ENCODE data around the gene DHX34. TPM values are rescaled to one million over a fixed set of nuclear protein-coding genes. Genes with fewer than 3 reads are reported as not detected.
"Not testable (repeated sequence)": the region's sequence is repeated elsewhere in the genome, so short reads cannot be mapped to it uniquely, and the experiment has no call there.

The DHX34 gene, protein sequence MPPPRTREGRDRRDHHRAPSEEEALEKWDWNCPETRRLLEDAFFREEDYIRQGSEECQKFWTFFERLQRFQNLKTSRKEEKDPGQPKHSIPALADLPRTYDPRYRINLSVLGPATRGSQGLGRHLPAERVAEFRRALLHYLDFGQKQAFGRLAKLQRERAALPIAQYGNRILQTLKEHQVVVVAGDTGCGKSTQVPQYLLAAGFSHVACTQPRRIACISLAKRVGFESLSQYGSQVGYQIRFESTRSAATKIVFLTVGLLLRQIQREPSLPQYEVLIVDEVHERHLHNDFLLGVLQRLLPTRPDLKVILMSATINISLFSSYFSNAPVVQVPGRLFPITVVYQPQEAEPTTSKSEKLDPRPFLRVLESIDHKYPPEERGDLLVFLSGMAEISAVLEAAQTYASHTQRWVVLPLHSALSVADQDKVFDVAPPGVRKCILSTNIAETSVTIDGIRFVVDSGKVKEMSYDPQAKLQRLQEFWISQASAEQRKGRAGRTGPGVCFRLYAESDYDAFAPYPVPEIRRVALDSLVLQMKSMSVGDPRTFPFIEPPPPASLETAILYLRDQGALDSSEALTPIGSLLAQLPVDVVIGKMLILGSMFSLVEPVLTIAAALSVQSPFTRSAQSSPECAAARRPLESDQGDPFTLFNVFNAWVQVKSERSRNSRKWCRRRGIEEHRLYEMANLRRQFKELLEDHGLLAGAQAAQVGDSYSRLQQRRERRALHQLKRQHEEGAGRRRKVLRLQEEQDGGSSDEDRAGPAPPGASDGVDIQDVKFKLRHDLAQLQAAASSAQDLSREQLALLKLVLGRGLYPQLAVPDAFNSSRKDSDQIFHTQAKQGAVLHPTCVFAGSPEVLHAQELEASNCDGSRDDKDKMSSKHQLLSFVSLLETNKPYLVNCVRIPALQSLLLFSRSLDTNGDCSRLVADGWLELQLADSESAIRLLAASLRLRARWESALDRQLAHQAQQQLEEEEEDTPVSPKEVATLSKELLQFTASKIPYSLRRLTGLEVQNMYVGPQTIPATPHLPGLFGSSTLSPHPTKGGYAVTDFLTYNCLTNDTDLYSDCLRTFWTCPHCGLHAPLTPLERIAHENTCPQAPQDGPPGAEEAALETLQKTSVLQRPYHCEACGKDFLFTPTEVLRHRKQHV
- total RNA-seq, result 10 to 100 TPM; 38.1 to 41.0 (median 38.6) TPM

DNA sequence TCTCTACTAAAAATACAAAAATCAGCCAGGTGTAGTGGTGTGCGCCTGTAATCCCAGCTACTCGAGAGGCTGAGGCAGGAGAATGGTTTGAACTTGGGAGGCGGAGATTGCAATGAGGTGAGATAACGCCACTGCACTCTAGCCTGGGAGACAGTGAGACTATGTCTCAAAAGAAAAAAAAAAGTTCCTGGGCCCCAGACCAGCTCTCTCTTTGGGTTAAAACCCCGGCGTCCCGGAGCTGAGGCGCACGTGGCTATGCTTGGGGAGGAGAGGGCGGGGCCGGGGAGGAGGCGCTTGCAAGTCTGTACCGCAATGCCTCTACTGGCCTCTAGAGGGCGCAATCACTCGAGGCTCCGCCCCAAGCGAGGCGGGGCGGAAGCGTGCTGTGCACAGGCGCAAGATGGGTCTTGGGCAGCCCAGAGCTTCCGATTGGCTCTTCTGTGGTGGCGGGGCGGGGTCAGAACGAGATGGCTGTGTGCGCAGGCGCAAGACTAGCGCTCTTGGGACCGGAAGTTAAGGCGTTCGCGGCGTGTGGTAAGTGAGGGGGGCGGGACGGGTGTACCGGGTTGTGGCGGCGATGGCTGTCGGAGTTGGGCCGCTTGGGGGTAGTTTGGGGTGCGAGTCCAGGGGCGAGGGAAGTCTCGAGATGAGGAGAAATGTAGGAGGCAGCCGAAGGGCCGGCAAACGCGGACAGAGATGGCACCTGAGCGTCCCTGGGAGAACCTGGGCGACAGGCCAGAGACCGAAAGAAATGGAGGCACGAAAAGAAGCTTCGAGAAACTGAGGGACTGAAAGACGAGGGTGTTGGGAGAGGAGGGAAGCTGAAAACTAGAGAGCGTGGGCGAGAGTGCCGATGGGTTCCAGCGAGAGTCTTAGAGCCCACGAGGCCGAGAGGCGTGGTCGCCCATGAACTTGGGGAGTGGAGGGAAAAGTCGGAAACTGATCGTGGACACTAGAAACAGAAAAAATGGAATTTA is at the start of gene DHX34:
Gene DHX34 (plus strand): TSS at position 497 of the 977 bp plus-strand sequence. CDS start 3,716 bp downstream, outside the sequence.
- H3K4me1 Mint-ChIP-seq (ENCODE audit: low read depth), result peaks cover 36% of the 10 kb centered on the region
- ATAC-seq, result peak; percentile 97
- peaks cover 4% of the 10 kb centered on the region for H3K9me3 Mint-ChIP-seq
- peak; percentile 99 for DNase-seq
- H3K27me3 Mint-ChIP-seq (ENCODE audit: low read depth), result no peaks in the 10 kb centered on the region
- H3K36me3 Mint-ChIP-seq (ENCODE audit: insufficient read depth), result peaks cover 16% of the 10 kb centered on the region
- peak within 1 kb of the TSS; percentile 97 for H3K4me3 Mint-ChIP-seq

DNA sequence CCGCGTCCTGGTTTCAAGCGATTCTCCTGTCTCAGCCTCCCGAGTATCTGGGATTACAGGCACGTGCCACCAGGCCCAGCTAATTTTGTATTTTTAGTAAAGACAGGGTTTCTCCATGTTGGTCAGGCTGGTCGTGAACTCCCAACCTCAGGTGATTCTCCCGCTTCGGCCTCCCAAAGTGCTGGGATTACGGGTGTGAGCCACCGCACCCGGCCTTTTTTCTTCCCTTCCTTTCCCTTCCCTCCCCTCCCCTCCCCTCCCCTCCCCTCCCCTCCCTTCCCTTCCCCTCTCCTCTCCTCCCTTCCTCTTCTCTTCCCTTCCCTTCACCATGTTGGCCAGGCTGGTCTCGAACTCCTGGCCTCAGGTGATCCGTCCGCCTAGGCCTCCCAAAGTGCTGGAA is 48.2 kb upstream of the DHX34 start:
- H3K27me3 Mint-ChIP-seq (ENCODE audit: low read depth); H3K4me1 Mint-ChIP-seq (ENCODE audit: low read depth); H3K4me3 Mint-ChIP-seq; DNase-seq; ATAC-seq; H3K9me3 Mint-ChIP-seq; H3K36me3 Mint-ChIP-seq (ENCODE audit: insufficient read depth): not testable (repeated sequence)

DNA sequence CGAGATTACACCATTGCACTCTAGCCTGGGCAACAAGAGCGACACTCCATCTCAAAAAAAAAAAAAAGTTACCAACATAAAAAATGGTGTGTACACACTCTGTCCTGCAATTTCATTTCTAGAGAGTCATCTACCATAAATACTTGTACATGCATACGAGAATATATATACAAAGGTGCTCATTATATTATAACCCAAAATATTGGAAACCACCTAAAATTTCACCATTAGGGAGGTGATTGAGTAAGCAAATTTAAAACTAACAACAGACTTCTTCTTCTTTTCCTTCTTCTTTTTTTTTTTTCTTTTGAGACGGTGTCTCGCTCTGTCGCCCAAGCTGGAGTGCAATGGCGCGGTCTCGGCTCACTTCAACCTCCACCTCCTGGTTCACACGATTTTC is 46.9 kb upstream of the DHX34 start:
- DNase-seq (no peak), ATAC-seq (no peak)
- peaks cover 5% of the 10 kb centered on the region for H3K4me1 Mint-ChIP-seq (ENCODE audit: low read depth)
- H3K27me3 Mint-ChIP-seq (ENCODE audit: low read depth), result peaks cover 7% of the 10 kb centered on the region
- no peaks in the 10 kb centered on the region for H3K36me3 Mint-ChIP-seq (ENCODE audit: insufficient read depth)
- no peaks in the 10 kb centered on the region for H3K9me3 Mint-ChIP-seq
- H3K4me3 Mint-ChIP-seq, result no peak overlapping the region

DNA sequence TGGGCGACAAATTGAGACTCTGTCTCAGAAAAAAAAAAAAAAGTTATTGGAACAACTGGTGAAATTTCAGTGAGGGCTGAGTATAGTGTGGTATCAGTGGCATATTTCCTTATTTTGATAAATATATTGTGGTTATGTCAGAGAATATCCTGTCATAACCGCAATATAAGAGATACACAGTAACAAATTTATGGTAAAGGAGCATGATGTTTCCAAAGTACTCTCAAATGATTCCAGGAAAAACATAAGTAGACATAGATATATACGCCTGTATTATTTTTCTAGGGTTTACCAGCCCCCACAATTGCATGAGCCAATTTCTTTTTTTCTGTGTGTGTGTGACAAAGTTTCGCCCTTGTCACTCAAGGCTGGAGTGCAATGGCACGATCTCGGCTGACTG is 45.1 kb upstream of the DHX34 start:
- Mint-ChIP-seq H3K27me3 (ENCODE audit: low read depth) (peaks cover 11% of the 10 kb centered on the region), H3K4me1 (ENCODE audit: low read depth) (peaks cover 5% of the 10 kb centered on the region), H3K4me3 (no peak overlapping the region), H3K36me3 (ENCODE audit: insufficient read depth) (no peaks in the 10 kb centered on the region), H3K9me3 (no peaks in the 10 kb centered on the region)
- DNase-seq (no peak), ATAC-seq (no peak)

DNA sequence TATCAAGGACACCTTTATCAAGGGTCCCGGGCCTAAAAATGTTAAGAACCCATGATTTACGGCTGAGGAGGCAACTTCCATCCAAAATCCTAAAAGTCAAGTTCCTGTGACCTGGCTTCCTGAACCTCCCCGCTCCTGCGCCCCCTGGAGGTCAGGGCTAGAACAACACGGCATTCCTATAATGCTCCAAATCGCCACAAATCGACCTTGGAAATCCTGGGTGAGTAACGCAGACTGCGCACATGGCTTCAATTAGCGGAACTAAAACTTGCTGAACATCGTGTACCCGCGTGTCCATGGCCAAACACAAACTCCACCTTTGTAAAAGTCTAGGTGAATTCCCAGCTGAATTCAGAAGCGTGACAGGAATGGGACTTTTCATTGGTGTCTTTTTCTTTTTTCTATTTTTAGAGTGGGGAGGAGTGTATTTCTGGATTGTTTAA is 43.8 kb upstream of the DHX34 start:
- Mint-ChIP-seq H3K4me3 (no peak overlapping the region), H3K36me3 (ENCODE audit: insufficient read depth) (no peaks in the 10 kb centered on the region), H3K9me3 (no peaks in the 10 kb centered on the region), H3K4me1 (ENCODE audit: low read depth) (peaks cover 5% of the 10 kb centered on the region), H3K27me3 (ENCODE audit: low read depth) (peaks cover 20% of the 10 kb centered on the region)
- DNase-seq (peak; percentile 57), ATAC-seq (no peak)

DNA sequence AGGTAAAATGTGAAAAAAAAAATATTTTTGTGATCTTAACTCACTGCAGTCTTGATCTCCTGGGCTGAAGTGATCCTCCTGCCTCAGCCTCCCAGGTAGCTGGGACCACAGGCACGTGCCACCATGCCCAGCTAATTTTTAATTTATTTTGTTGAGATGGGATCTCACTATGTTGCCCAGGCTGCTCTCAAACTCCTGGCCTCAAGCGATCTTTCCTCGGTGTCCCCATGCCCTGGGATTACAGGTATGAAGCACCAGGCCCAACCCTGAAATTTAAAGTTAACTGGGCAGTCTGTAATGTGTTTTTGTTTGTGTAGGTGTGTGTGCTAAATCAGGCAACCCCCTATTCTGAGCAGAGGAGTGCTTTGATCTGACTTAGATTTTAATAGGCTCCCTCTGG is 42.8 kb upstream of the DHX34 start:
- H3K27me3 Mint-ChIP-seq (ENCODE audit: low read depth), result peaks cover 22% of the 10 kb centered on the region
- ATAC-seq, result no peak
- H3K4me3 Mint-ChIP-seq, result no peak overlapping the region
- no peaks in the 10 kb centered on the region for H3K9me3 Mint-ChIP-seq
- no peaks in the 10 kb centered on the region for H3K36me3 Mint-ChIP-seq (ENCODE audit: insufficient read depth)
- peaks cover 5% of the 10 kb centered on the region for H3K4me1 Mint-ChIP-seq (ENCODE audit: low read depth)
- no peak for DNase-seq

DNA sequence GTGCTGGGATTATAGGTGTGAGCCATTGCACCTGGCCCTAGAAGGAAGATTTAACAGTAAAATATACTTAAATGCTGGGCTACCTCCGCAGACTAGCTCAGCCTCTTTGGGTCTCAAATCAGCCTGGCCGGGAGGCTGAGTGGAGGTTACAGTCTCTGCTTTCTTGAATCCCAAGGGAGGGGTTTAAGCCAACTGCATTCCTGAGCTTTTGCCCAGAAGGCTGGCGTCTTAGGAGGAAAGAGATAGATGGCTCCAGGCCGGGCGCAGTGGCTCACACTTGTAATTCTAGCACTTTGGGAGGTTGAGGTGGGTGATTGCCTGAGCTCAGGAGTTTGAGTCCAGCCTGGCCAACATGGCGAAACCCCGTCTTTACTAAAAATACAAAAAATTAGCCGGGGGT is 40.1 kb upstream of the DHX34 start:
- ATAC-seq, result no peak
- H3K9me3 Mint-ChIP-seq, result no peaks in the 10 kb centered on the region
- no peak for DNase-seq
- H3K36me3 Mint-ChIP-seq (ENCODE audit: insufficient read depth), result no peaks in the 10 kb centered on the region
- H3K4me3 Mint-ChIP-seq, result no peak overlapping the region
- H3K4me1 Mint-ChIP-seq (ENCODE audit: low read depth), result peaks cover 5% of the 10 kb centered on the region
- peaks cover 24% of the 10 kb centered on the region for H3K27me3 Mint-ChIP-seq (ENCODE audit: low read depth)

DNA sequence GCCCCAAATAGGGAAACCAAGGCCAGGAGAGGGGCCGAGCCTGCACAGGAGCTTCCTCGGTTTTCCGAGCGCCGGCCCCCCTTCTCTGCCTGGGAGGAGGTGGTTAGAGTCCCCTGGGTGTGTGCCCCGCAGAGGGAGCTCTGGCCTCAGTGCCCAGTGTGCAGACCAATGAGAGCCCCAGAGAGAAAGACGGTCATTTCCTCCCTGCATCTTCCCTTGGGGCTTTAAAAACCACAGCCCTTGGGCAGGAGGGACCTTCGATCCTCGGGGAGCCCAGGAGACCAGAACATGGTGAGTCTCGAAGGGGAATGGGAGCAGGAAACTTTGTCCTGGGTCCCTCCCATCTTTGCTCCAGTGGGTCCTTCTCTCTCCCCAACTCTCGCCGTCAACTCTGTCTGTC is 39.5 kb upstream of the DHX34 start, which contains the start of gene C5AR1:
Gene C5AR1 (plus strand): TSS at position 254 of the 400 bp plus-strand sequence. CDS start 35 bp downstream, at position 289.
- Mint-ChIP-seq H3K4me1 (ENCODE audit: low read depth) (peaks cover 5% of the 10 kb centered on the region), H3K27me3 (ENCODE audit: low read depth) (peaks cover 24% of the 10 kb centered on the region), H3K36me3 (ENCODE audit: insufficient read depth) (no peaks in the 10 kb centered on the region), H3K4me3 (no peak within 1 kb of the TSS), H3K9me3 (no peaks in the 10 kb centered on the region)
- ATAC-seq (no peak), DNase-seq (no peak)

DNA sequence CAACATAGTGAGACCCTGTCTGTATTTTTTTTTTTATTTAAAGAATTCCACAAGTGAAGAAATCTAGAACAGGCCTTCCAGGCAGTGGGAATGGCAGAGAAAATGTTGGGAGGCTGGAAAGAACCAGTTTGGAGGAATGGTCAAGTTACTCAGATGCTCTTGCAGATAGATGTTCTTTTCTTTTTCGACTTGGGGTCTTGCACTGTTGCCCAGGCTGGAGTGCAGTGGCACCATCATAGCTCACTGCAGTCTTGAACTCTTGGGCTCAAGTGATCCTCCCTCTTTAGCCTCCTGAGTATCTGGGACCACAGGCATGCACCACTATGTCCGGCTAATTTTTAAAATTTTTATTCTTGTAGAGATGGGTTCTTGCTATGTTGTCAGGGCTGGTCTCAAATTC is 38.8 kb upstream of the DHX34 start:
- H3K36me3 Mint-ChIP-seq (ENCODE audit: insufficient read depth), result no peaks in the 10 kb centered on the region
- no peak for ATAC-seq
- no peak for DNase-seq
- peaks cover 26% of the 10 kb centered on the region for H3K27me3 Mint-ChIP-seq (ENCODE audit: low read depth)
- no peak overlapping the region for H3K4me3 Mint-ChIP-seq
- H3K9me3 Mint-ChIP-seq, result no peaks in the 10 kb centered on the region
- peaks cover 3% of the 10 kb centered on the region for H3K4me1 Mint-ChIP-seq (ENCODE audit: low read depth)

DNA sequence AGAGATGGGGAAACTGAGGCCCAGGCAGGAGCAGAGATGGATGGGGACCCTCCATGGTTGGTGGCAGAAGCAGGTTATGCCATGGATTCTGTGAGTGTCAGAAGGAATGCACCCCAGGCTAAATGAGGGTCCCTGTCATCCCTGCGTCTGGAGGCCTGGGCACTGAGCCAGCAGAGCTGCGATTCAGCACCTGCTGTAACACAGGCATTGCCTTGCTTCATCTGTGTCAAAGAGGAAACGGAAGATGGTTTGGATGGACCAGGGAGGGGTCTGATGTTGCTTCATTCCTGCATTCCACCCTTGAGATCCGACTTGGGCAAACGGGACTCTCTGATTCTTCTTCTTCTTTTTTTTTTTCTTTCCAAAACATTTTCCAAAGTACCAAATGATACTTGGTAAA is 38.3 kb upstream of the DHX34 start:
- Mint-ChIP-seq H3K9me3 (no peaks in the 10 kb centered on the region), H3K36me3 (ENCODE audit: insufficient read depth) (no peaks in the 10 kb centered on the region), H3K4me1 (ENCODE audit: low read depth) (no peaks in the 10 kb centered on the region), H3K27me3 (ENCODE audit: low read depth) (peaks cover 28% of the 10 kb centered on the region), H3K4me3 (no peak overlapping the region)
- no peak for DNase-seq
- ATAC-seq, result no peak

DNA sequence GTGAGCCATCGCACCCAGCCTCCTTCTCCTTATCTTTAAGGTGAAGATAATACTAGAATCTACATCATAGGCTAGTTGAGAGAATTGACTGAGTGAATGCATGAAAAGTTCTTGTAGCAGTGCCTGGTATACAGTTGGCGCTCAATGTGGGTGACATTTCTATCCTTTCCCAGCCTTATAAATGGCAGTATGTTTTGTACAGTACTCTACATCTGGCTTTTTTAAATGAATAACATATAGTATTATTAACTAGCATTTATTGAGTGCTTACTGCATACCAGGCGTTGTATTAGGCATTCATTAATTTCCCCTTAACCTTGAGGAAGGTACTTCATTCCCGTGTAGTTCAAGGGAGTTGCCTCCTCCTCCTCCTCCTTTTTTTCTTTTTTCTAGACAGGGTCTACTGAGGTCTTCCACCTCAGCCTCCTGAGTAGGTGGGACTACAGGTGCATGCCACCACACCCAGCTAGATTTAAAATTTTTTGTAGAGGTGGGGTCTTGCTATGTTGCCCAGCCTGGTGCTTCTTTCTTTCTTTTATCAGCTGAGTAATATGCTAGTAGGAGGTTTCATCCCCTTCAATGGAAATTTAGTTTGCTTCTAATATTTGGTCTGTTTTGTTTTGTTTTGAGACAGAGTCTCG is 36.6 kb upstream of the DHX34 start:
- ATAC-seq (no peak), DNase-seq (no peak)
- Mint-ChIP-seq H3K9me3 (no peaks in the 10 kb centered on the region), H3K36me3 (ENCODE audit: insufficient read depth) (no peaks in the 10 kb centered on the region), H3K27me3 (ENCODE audit: low read depth) (peaks cover 30% of the 10 kb centered on the region), H3K4me1 (ENCODE audit: low read depth) (no peaks in the 10 kb centered on the region), H3K4me3 (no peak overlapping the region)

DNA sequence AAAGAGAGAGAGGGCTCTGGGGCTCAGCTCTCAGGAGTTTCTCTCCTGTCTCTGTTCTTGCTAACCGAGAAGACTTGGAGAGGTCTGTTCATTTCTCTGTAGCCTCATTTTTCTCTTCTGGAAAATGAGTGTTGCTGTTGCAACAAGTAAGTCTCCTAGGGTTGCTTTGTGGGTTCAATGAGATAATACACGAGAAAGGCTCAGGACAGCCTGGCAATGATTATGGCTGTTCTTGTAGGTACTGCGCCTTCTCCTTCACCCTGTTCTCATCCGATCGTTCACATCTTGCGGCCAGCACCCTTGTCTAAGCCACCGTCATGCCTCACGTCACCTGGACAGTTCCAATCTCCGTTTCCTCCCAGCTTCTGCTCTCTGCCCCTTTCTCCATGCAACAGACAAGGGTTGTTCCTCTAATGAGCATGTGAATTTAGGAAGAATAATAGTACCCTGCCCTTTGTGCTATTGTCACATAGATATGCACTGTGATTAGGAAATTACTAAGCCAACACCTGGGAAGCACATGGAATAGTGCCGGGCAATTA is 35.3 kb upstream of the DHX34 start:
- Mint-ChIP-seq H3K27me3 (ENCODE audit: low read depth) (peaks cover 26% of the 10 kb centered on the region), H3K36me3 (ENCODE audit: insufficient read depth) (no peaks in the 10 kb centered on the region), H3K4me1 (ENCODE audit: low read depth) (no peaks in the 10 kb centered on the region), H3K9me3 (no peaks in the 10 kb centered on the region), H3K4me3 (no peak overlapping the region)
- no peak for ATAC-seq
- no peak for DNase-seq

All from activated T-cell treated with anti-CD3 and anti-CD28 coated beads, Interleukin-2, amount 50 U/mL, for 4 hours (primary cell).